AG08396 (cell line): ENCODE data around the gene KCNJ5.

Experiments
- DNase-seq: peaks from one replicate; pipeline ENCODE4 v3.0.0; 2012; ENCODE audit warnings: low spot score, mixed read lengths

Gene KCNJ5

GRCh38 chr11:128933481-128934178 is 42.5 kb downstream of the KCNJ5 start:
- no peak for DNase-seq

GRCh38 chr11:128934351-128934750 is 43.2 kb downstream of the KCNJ5 start:
- DNase-seq = no peak

GRCh38 chr11:128934926-128935325 is 43.8 kb downstream of the KCNJ5 start:
- DNase-seq = no peak

GRCh38 chr11:128936606-128937251 is 45.6 kb downstream of the KCNJ5 start:
- DNase-seq = no peak

- no peak for DNase-seq
Observed at GRCh38 chr11:128937480-128937879, 46.3 kb downstream of the KCNJ5 start.

- no peak for DNase-seq
Observed at GRCh38 chr11:128938156-128938885, 47.2 kb downstream of the KCNJ5 start.

GRCh38 chr11:128939591-128939990 is 48.4 kb downstream of the KCNJ5 start:
- DNase-seq = no peak

- DNase-seq = no peak
Observed at GRCh38 chr11:128940156-128940555, 49.0 kb downstream of the KCNJ5 start.

GRCh38 chr11:128940603-128941002 is 49.4 kb downstream of the KCNJ5 start:
- no peak for DNase-seq

- no peak for DNase-seq
Observed at GRCh38 chr11:128941110-128941509, 50.0 kb downstream of the KCNJ5 start.

GRCh38 chr11:128941573-128942271 is 50.6 kb downstream of the KCNJ5 start:
- DNase-seq = no peak

GRCh38 chr11:128942272-128942612 is 51.1 kb downstream of the KCNJ5 start:
- DNase-seq = no peak

- DNase-seq = no peak
Observed at GRCh38 chr11:128942817-128943427, 51.8 kb downstream of the KCNJ5 start, which contains the start of gene TP53AIP1. Gene TP53AIP1, minus strand, starts transcription at chr11:128942871. Its CDS starts 5,053 bp downstream, at chr11:128937818.

GRCh38 chr11:128943428-128943976 is 52.3 kb downstream of the KCNJ5 start:
- no peak for DNase-seq

- DNase-seq = no peak
Observed at GRCh38 chr11:128946648-128947047, 55.5 kb downstream of the KCNJ5 start.

- DNase-seq = no peak
Observed at GRCh38 chr11:128947773-128948172, 56.6 kb downstream of the KCNJ5 start.

GRCh38 chr11:128948583-128948982 is 57.4 kb downstream of the KCNJ5 start:
- DNase-seq = no peak

- no peak for DNase-seq
Observed at GRCh38 chr11:128949791-128950454, 58.8 kb downstream of the KCNJ5 start.

GRCh38 chr11:128953151-128953550 is 62.0 kb downstream of the KCNJ5 start:
- no peak for DNase-seq

GRCh38 chr11:128955636-128956035 is 64.5 kb downstream of the KCNJ5 start:
- DNase-seq = no peak
